ENCODE results near the gene ALKBH7. TPM values are rescaled to one million over a fixed set of nuclear protein-coding genes. Genes with fewer than 3 reads are reported as not detected.
"Not testable (repeated sequence)": the region's sequence is repeated elsewhere in the genome, so short reads cannot be mapped to it uniquely, and the experiment has no call there.

ALKBH7 gene
- total RNA-seq, 1 experiment from 2014 or later, result 52.4 TPM

DNA sequence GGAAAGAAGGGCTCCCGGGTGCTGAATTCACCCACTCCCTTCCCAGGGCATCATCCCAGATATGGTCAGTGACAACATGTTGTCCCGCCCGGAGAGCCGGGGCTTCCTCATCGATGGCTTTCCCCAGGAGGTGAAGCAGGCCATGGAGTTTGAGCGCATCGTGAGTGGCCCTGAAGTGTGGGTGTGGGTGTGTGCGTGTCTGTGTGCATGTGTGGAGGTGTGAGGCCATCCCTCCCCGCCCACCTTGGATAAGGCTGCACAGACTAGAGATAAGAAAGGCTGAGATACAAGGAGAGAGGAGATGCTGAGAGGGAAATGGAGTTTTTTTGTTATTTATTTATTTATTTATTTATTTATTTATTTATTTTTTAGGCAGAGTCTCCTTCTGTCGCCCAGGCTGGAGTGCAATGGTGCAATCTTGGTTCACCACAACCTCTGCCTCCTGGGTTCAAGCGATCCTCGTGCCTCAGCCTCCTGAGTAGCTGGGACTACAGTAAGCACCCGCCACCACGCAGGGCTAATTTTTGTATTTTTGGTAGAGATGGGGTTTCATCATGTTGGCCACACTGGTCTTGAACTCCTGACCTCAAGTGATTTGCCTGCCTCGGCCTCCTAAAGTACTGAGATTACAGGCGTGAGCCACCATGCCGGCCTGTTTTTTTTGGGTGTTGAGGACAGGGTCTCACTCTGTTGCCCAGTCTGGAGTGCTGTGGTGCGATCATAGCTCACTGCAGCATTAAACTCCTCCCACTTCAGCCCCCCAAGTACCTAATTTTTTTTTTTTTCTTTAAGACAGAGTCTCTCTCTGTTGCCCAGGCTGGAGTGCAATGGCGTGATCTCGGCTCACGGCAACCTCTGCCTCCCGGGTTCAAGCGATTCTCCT lies 27.7 kb downstream of the ALKBH7 start:
- not testable (repeated sequence) for DNase-seq (ENCODE audit: low spot score)

DNA sequence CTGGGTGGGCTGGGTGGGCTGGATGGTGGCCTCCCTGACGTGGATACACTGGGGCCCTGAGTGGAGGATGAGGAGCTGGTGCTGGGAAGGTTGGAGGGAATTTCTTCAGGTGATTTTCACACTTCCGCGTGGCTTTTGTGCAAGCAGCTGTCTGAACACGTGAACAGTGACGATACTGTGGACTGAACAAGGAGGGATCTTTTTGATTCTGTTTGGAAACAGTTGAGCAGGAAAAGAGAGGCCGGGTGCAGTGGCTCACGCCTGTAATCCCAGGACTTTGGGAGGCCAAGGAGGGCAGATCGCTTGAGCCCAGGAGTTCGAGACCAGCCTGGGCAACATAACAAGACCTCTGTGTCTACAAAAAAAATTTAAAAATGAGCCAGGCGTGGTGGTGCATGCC lies 29.5 kb downstream of the ALKBH7 start:
- no peak for DNase-seq (ENCODE audit: low spot score)

GRCh38 chr19:6402837-6403608 lies 30.4 kb downstream of the ALKBH7 start:
- DNase-seq (ENCODE audit: low spot score), result no peak

DNA sequence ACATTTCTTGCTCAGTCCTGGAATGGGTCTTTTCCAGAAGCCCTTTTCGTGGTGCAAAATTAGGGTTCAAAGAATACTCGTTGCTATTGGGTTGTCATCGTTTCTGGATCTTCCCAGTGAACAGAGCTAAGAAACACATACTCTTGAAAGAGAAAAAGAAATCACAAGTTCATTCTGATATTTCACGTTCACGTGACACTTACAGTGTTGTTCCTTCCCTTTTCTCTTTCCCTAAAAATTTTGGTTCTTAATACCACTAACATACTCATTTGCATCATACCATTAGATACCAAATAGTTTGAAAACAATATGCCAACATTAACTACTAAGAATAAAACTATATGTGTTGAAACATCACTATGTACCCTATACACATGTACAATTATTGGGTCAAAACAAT lies 33.8 kb downstream of the ALKBH7 start:
- no peak for DNase-seq (ENCODE audit: low spot score)

GRCh38 chr19:6409346-6409745 lies 36.8 kb downstream of the ALKBH7 start:
- no peak for DNase-seq (ENCODE audit: low spot score)

GRCh38 chr19:6412061-6412446 lies 39.5 kb downstream of the ALKBH7 start:
- DNase-seq (ENCODE audit: low spot score), result no peak

GRCh38 chr19:6412447-6413091 lies 40.0 kb downstream of the ALKBH7 start:
- peak; percentile 36 for DNase-seq (ENCODE audit: low spot score)

DNA sequence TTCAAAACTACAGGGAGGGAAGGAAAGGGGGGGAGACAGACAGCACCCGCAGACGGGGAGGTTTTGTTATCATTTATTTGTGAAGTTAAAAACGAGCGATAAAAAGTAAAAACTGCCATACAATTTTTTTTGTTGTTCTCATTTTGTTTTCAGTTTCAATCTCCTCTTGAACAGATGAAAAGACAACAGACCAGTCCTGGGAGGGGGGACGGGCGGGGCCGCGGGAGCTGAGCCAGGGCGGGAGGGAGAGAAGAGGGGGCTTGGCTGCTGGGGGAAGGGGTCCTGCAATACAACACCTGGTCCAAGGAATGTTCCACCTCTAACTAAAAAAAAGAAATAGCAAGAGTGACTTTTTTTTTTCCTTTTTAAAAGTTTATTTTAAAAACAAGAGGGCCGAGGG lies 40.7 kb downstream of the ALKBH7 start:
- DNase-seq (ENCODE audit: low spot score), result no peak

- no peak for DNase-seq (ENCODE audit: low spot score)
Observed at GRCh38 chr19:6413721-6414643, 41.4 kb downstream of the ALKBH7 start.

GRCh38 chr19:6414793-6415590 lies 42.4 kb downstream of the ALKBH7 start:
- DNase-seq (ENCODE audit: low spot score), result no peak

DNA sequence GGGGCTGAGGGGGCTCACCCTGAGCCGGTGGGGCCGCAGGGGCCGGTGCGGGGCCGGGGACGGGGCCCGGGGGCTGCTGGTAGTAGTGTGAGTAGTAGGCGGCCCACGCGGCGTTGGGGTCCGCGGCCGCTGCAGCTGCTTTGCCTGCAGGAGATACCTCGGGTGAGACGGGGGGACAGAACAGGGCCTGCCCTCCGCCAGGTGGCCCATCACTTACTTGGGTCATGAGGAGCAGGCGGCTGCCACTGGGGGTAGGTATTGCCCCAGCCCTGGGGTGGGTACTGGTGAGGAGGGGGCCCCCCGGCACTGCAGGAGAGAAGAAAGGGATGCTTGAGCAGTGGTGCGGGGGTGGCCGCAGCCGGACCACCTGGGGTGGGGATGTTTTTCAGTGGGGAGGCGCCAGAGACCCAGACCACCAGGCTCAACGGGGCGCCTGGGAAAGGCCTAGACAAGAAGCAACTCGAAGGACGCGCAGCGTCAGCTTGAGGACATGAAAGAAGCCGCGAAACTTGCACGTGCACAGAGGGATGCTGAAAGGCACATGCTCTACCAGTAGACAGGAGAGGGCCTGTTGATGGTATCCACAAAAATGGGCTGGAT lies 43.1 kb downstream of the ALKBH7 start:
- DNase-seq (ENCODE audit: low spot score), result no peak

GRCh38 chr19:6416658-6417405 lies 44.2 kb downstream of the ALKBH7 start:
- DNase-seq (ENCODE audit: low spot score), result no peak

DNA sequence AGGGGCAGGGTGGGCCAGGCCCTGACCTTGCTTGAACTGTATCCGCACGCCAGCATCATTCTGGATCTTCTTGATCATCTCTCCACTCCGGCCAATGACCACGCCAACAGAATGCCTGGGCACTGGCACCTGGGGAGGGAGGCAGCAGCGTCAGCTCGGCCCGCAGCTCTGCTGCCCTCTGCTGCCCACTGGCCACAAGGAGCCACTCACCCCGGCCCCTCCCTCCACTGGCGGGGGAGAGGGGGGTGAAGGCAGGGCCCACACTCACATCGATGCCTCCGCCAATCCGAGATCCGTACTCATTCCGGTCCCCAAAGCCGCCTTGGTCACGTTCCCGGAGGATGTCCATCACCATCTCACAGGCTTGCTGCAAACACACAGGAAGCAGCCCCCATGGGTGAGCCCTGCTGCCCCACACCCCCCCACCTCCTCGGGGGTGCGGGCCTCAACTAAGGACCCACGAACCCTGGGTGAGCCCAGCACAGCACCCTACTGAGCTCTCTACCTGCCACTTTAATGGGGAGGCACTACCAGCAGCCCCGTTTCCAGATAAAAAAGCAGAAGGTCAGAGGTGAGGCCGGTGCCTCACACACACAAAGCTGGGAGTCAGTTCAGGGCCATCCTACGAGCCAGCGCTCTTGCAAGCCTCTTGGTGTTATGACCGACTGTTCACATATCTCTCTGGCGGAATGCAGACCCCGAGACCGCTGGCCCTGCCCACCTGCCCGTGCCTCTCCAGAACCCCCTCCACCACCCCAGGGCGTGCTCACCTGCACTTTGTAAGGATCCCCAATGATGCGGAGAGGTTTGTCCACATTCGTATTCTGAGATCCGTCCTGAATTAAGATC lies 45.3 kb downstream of the ALKBH7 start:
- peak; percentile 9 for DNase-seq (ENCODE audit: low spot score)

DNA sequence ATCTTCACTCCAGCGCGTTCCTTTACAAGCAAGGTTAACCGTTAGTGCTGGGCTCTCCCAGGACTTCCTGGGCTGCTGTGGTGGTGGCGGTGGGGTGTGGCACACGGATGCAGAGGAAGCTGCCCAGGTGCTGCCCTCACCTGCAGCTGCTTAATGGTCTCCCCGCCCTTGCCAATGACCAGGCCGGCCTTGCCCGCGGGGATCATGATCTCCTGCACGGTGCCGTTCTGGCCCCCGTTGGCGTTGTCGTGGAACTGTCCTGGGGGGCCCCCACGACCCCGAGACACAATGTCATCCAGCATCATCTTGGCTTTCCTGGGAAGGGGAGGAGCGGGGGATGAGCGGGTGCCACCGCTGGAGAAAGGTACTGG lies 46.0 kb downstream of the ALKBH7 start:
- no peak for DNase-seq (ENCODE audit: low spot score)

GRCh38 chr19:6421075-6422014 lies 48.8 kb downstream of the ALKBH7 start:
- no peak for DNase-seq (ENCODE audit: low spot score)

GRCh38 chr19:6423499-6424194 lies 51.1 kb downstream of the ALKBH7 start:
- DNase-seq (ENCODE audit: low spot score), result peak; percentile 33
